ENCODE results near the gene EVI2B.

DNA sequence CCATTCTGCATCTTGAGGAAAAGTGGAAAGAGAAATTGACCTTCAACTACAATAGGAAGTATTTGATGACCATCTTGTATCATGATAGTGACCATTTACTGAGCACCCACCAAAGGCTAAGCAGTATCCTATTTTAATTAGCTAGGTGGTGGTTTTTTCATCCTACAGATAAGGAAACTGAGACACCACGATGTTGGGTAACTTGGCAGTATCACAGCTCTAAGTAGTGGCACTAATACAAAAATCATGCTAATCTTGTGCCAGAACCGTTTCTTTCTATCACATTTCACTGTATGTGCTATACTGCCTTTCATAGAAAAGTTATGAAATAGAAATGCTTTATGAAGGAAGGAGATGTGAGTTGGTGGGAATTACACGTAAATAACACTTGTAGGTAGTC, 2.3 kb downstream of the EVI2B start:
- TF ChIP-seq, protein P1, sequence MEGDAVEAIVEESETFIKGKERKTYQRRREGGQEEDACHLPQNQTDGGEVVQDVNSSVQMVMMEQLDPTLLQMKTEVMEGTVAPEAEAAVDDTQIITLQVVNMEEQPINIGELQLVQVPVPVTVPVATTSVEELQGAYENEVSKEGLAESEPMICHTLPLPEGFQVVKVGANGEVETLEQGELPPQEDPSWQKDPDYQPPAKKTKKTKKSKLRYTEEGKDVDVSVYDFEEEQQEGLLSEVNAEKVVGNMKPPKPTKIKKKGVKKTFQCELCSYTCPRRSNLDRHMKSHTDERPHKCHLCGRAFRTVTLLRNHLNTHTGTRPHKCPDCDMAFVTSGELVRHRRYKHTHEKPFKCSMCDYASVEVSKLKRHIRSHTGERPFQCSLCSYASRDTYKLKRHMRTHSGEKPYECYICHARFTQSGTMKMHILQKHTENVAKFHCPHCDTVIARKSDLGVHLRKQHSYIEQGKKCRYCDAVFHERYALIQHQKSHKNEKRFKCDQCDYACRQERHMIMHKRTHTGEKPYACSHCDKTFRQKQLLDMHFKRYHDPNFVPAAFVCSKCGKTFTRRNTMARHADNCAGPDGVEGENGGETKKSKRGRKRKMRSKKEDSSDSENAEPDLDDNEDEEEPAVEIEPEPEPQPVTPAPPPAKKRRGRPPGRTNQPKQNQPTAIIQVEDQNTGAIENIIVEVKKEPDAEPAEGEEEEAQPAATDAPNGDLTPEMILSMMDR (IDR thresholded peaks at IDR 0.05): no peak
- TF ChIP-seq POLR2A (IDR thresholded peaks at IDR 0.05) (no peak), POLR2AphosphoS5 (IDR thresholded peaks at IDR 0.05; ENCODE audit: insufficient read depth in 1 of 2, low read depth in 1 of 2) (no peak)

Data from vagina (tissue), 2 donors.